Measurements from ENCODE around the gene SLC4A8. TPM values are rescaled to one million over a fixed set of nuclear protein-coding genes. Genes with fewer than 3 reads are reported as not detected.

SLC4A8 gene
- 41.2 and 41.7 TPM in 2 replicates for polyA plus RNA-seq

DNA sequence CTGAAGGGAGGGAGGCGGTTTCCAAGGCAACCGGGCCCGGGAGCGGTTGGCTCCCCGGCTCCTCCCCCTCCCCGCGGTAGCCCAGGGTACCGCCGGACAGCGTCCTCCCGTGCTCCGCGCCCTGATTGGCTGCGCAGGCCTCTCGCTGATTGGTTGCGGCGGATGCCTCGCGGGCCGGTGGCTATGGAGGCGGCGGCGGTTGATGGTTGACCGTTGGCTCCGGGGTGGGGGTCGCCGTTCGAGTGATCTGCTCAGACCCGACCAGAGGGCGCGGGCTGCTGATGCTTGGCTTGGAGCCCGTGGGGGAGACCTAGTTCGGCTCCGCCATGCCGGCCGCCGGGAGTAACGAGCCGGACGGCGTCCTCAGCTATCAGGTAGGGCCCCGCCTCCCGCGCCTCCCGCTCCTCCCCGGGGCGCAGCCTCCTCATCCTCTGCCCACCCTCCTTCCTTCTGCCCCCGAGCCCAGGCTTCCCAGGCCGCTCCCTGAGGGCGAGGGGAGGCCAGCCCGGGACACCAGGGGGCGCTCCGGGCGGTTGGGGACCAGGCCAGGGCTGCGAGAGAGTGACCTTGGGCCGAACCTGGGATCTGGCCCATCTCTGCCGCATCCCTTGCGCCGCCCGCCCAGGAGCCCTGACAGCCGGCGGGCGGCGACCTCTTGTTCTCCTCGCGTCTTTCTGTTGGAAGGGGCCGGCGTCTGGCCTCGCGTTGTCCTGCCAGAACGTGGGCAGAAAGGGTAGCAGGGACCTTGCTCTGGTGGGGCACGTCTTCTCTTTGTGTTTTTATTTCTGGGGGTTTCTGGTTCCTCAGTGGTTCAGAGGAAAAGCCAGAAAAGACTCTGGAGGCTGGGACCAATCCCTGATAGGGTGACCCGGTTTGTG is at the start of gene SLC4A8:
Gene SLC4A8 (plus strand): TSS at position 170 of the 878 bp plus-strand sequence. CDS start 157 bp downstream, at position 327.

DNA sequence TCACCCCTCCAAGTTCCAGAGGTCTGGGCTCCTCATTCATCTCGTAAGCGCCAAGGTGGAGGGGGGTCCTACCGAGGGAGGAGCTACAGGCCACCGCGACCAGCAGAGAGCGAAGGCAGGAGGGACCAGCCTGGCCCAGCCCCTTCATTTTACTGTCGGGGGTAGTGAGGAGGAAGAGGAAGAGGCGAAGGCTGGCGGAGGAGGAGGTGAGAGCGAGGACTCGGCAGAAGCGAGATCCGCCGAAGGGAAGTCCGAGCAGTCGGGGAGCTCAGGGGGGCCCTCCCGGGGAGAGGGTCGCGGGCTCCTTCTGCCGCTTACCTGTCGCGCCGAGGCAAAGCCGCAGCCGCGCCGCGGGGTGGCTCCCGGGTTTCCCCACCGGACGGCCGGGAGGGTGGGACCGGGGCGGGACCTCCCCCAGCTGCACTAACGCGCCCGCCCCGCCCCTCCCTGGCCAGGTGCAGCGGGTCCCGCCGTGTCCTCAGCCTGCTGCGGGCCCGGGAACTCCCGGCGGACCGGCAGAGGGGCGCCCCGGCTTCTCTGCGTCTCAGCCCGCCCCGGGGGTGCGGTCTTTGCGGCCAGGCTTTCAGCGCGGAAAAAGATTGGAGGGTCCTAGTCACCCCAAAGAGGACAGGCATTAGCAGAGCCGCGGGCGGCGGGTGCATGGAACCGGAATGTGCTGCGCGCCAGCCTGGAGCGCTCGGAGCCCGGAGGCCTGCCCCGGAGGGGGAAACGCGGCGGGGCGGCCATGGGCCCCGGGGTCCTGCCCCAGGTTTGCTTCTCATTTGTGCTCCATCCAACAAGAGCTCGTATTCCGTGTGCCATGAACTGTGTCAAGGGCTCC is 33.1 kb upstream of the SLC4A8 start, which contains the start of gene GALNT6:
Gene GALNT6 (minus strand): TSS at position 124 of the 841 bp plus-strand sequence. CDS start 11,625 bp downstream, outside the sequence.

Other genes with a start within 250 kb of the SLC4A8 start
- gene POU6F1, start 206.8 kb upstream of the SLC4A8 start, polyA plus RNA-seq, result 1.5 and 4.9 TPM in 2 replicates
- gene DAZAP2, start 186.0 kb upstream of the SLC4A8 start, polyA plus RNA-seq, result 103 and 117 TPM in 2 replicates
- gene SMAGP, start 154.4 kb upstream of the SLC4A8 start, polyA plus RNA-seq, result 1.5 TPM in 1 of 2 replicates, not detected in the other
- not detected in 2 replicates for gene BIN2, start 100.7 kb upstream of the SLC4A8 start, polyA plus RNA-seq
- 0.52 TPM in 1 of 2 replicates, not detected in the other for gene CELA1, start 78.2 kb upstream of the SLC4A8 start, polyA plus RNA-seq
- gene GALNT6, start 33.4 kb upstream of the SLC4A8 start, polyA plus RNA-seq, result not detected in 2 replicates
- 30.8 and 40.5 TPM in 2 replicates for gene SCN8A, start 166.4 kb downstream of the SLC4A8 start, polyA plus RNA-seq